NCI-H524 treated with DMSO at 0.1 percent for 48 hours (cell line): ENCODE data around the gene SAMMSON.

Experiments
- DNase-seq: peaks from one replicate; lab custom pipeline; 2025; lab: John Stamatoyannopoulos, UW

Gene SAMMSON

DNA sequence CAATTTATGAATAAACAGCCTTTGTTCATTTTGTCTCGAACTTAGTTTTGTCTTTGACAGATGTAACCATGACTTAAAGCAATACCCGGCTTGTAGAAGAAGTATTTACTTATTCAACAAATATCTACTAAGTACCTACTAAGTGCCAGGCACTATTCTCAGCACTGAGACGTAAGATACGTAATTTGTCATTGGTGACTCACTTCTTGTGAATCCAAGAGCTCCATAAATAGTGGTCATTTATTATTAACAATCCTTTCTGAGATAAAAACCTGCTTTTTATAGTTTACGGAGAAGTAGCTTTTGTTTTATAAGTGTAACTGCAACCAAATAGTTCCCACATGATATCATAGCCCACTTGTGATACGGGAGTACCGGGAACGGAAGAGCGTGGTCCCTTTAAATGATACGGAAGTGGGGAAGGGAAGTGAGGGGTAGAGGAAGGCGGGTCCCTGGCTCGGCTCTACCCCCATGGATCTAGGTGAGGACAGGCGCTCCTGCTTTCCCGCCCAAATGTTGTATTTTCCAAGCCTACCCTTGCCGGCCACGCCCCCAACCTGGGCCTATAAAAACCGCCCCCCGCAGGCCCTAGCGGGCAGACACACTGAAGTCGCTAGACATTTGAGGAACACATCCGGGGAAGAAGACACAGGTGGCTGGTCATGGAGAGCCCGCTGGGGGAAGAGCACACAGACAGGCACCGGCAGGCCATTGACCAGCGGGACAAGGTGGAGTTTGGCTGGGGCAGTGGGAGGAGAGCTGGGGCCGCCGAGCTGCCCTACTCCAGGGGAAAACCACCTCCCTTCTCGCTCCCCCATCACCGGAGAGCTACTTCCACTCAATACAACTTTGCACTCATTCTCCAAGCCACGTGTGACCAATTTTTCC lies at the start of gene SAMMSON:
SAMMSON (plus strand) TSS at position 594 of the 888 bp plus-strand sequence.
- no peak for DNase-seq

DNA sequence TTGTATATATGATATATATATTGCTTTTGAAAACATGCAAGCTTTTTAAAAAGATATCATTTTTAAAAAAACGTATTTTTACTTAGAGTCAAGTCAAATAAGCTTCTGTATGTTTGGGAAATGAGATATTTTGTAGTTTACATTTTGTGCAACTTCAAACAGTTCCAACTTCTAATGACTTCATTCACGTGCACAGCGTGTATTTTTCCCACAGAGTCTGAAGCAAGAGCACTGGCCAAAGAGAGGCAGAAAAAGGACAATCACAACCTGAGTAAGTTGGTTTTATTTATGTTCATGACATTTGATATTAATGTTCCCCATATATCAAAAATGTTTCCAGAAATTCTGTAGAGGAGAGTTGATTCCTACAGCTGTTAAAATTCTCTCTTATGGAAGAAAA lies 47.9 kb upstream of the SAMMSON start:
- no peak for DNase-seq

GRCh38 chr3:69959581-69959980 lies 40.0 kb upstream of the SAMMSON start:
- DNase-seq: no peak

GRCh38 chr3:69961706-69962439 lies 37.7 kb upstream of the SAMMSON start:
- DNase-seq: no peak

DNA sequence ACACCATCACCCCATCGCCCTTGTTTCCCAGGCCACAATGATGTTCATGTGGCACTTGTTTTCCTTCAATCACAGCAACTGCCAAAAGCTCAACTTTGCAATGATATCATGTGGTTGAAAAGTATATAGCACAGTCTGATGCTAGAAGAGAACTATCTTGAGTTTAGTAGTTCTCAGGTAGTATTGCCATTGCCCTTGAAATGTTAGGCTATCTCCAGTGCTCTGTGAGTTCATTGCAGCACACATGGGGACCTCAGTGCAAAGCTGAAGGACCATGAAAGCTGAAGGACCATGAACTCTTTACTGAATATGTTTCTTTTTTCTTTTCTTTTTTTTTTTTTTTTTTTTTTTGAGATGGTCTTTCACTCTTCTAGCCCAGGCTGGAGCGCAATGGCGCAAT lies 35.9 kb upstream of the SAMMSON start:
- no peak for DNase-seq

DNA sequence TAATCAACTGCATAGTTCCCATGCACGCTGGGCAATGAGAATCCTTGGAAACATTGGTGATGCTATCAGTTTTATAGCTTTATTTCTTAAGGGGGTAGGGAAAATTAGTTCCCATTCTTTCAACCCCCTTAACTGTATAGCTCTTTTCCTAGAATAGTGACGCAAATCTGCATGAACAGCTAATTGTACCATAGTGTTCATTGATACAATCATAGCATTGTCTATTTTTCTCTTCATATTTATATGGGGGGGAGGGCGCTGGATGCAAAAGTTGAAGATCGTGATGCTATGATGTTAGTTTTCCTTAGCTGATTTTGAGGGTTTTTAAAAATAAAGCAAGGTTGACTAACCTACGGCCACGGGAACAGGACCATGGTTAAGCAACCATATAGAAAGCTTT lies 32.4 kb upstream of the SAMMSON start:
- no peak for DNase-seq

GRCh38 chr3:69970827-69971226 lies 28.7 kb upstream of the SAMMSON start:
- DNase-seq: no peak

DNA sequence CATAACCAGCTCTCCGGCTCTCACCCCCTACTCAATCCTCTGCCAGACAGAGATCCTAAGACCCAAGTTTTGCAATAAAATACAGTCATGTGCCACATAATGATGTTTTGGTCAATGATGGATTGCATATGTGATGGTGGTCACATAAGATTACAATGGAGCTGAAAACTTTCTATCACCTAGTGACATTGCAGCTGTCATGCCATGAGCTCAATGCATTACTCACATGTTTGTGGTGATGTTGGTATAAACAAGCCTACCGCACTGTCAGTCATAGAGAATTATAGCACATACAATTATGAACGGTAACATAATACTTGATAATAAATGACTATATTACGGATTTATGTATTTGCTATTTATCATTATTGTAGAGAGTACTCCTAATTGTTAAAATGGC lies 26.9 kb upstream of the SAMMSON start:
- DNase-seq: no peak

- no peak for DNase-seq
Measured at GRCh38 chr3:69976021-69976420, 23.5 kb upstream of the SAMMSON start.

DNA sequence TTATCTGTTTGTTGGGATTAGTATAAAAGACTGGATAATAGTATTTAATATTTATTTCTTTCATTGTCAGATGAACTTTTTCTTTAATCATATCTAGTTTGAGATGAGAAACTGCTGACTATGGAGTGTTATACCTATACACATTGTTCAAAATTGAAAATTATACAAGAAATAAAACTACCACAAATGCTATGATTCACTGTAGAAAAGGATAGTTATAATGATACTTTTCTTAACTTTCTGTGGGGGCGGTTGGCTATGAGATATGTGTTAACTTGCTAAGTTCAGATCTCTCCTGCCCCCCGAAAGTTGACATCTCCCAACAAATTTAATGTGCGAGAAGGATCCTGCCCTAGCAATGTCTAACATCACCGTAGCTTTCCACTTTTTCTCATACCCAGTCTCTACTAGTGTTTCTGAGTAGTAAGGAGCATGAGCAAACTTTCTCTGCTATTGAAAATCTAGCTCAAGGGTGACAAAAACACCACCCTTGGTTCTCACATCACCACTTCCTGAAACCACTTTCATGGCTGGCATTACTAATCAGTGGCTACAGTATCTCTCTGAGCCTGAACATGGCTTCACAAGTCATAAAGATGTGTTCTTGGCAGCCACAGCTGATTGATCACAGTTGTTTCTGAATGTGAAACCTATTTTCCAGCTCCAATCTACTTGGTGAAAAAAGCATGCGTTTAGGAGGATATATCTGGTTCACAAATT lies 15.8 kb upstream of the SAMMSON start:
- DNase-seq: no peak

- no peak for DNase-seq
Measured at GRCh38 chr3:69985266-69985665, 14.3 kb upstream of the SAMMSON start.

DNA sequence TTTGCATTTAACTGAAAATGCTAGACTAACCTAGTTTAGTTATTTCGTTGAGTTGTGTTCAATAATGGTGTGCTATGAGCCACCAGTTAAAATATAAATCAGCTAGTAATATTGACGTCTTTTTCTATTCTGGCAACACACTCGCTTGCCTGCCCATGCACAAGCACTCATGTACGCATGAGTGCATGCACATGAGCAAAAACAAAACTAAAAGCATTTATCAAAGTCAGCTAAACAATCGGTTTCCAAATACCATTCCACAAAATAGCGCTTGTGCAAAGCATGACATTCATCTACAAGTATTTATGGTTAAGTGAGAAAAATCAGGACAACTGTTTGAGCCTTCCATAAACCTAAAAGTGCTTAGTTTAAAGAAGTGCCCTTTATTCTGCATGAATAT lies 13.1 kb upstream of the SAMMSON start:
- DNase-seq: no peak

- no peak for DNase-seq
Measured at GRCh38 chr3:69987833-69988232, 11.7 kb upstream of the SAMMSON start.

- DNase-seq: no peak
Measured at GRCh38 chr3:69993757-69994156, 5.8 kb upstream of the SAMMSON start.

DNA sequence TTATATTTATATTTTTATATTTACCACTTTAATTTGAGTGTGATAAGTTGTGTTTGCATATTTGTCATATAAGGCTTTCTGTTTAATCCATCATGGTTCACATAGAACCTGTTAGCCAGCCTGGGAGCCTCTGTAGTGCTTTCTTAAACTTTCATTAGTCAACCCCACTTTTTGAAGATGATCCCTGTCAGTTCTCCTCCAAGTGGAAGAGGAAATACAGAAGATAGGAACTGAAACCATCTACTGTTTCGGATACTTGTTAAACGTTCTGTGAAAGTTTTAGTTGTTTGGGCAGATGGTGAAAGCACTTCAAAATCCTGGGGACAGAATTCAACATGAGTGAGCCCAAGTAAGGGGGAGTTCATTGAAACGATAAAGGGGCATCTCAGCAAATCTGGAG lies 4.6 kb upstream of the SAMMSON start:
- DNase-seq: no peak

DNA sequence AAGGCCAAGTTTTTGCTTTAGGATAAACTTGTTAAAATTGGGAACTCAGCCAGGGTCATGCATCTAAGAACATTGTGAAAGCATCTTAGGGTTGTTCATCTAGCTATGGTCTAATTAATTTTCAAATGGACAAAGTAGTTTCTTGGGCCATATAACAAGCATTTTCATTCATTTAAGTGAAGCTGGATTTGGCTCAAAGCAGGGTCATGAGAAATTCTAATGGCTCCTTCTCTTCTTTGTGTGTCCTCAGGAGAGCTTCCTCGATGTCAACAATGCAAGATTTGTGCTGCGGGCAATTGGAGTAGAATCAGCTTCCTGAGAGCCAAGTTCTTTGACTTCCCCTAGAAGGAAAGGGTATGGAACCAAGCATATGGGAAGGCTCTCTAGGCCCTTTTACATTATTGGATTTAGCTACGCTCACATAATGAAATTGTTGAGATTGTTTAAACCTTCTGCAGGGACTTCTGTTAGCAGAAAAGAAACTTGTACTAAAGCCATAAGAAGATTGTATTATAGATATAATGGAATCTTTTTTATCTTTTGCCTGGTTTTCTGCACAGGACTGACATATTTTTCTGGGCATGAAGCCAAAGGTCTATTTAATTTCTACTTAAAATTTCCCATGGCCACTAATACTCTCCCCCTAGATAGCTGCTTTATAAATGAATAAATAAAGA lies 1.8 kb upstream of the SAMMSON start:
- DNase-seq: no peak

GRCh38 chr3:69998759-69999139 lies 784 bp upstream of the SAMMSON start:
- no peak for DNase-seq

DNA sequence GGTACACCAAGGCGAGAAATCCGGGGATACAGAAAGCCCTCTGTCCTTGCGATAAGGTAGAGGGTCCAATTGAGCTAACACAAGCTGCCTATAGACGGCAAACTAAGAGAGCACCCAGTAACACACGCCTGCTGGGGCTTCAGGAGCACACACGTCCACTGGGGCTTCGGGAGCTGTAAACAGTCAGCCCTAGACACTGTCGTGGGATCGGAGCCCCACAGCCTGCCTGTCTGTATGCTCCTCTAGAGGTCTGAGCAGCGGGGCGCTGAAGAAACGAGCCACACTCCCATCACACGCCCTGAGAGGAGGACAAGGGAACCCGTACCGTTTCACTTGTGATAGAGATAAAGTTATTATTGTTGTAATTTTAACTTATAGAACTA lies 486 bp downstream of the SAMMSON start:
- DNase-seq: no peak

GRCh38 chr3:70000563-70001081 lies 1.1 kb downstream of the SAMMSON start:
- DNase-seq: no peak

GRCh38 chr3:70003119-70003518 lies 3.6 kb downstream of the SAMMSON start:
- no peak for DNase-seq

GRCh38 chr3:70006089-70006488 lies 6.6 kb downstream of the SAMMSON start:
- no peak for DNase-seq

DNA sequence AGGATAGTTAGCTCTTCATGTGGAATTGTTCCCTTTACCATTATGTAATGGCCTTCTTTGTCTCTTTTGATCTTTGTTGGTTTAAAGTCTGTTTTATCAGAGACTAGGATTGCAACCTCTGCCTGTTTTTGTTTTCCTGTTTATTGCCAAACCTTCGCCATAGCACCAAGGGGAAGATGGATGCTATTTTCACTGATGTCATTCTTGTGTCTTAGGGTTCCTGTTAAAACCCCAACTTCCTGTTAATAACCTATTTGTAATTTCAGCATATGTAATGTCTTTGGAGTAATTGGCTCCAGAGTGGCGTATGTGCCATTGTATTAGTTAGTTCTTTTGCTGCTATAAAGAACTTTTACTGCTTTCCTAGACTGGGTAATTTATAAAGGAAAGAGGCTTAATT lies 10.8 kb downstream of the SAMMSON start:
- no peak for DNase-seq
